Thymus (tissue), 11 donors: ENCODE results near the gene OR8B4. TPM values are rescaled to one million over a fixed set of nuclear protein-coding genes. Genes with fewer than 3 reads are reported as not detected.
"Not testable (repeated sequence)": the region's sequence is repeated elsewhere in the genome, so short reads cannot be mapped to it uniquely, and the experiment has no call there.

Experiments
- DNase-seq, 9 donors: peaks; one replicate each; pipeline ENCODE4 v3.0.0-alpha.2; 2013; ENCODE audit warnings: low spot score in 9 of 9, low read depth in 6 of 9, missing footprints in 1 of 9
- H3K27ac ChIP-seq, 2 donors: one replicate each; pipeline ENCODE4 v1.5.1; 2013; ENCODE audit warnings: control low read depth in 1 of 2, low read depth in 1 of 2, low read length in 1 of 2, mild to moderate bottlenecking in 1 of 2, moderate library complexity in 1 of 2
- H3K27me3 ChIP-seq, 2 donors: one replicate each; pipeline ENCODE4 v1.5.1; 2013; ENCODE audit warnings: low read length in 1 of 2; ENCODE audit not compliant: control insufficient read depth in 2 of 2, insufficient read depth in 1 of 2
- H3K36me3 ChIP-seq, 2 donors: one replicate each; pipeline ENCODE4 v1.5.1; 2013; ENCODE audit warnings: low read length in 1 of 2, mild to moderate bottlenecking in 1 of 2, moderate library complexity in 1 of 2; ENCODE audit not compliant: control insufficient read depth in 2 of 2, insufficient read depth in 2 of 2
- H3K4me1 ChIP-seq, 2 donors: one replicate each; pipeline ENCODE4 v1.5.1; 2013; ENCODE audit warnings: low read length in 2 of 2; ENCODE audit not compliant: control insufficient read depth in 2 of 2, insufficient read depth in 2 of 2
- H3K4me3 ChIP-seq, 2 donors: one replicate each; pipeline ENCODE4 v1.5.1; 2013; ENCODE audit warnings: low read length in 2 of 2, control low read depth in 1 of 2, mild to moderate bottlenecking in 1 of 2
- H3K9me3 ChIP-seq, 2 donors: one replicate each; pipeline ENCODE4 v1.5.1; 2013; ENCODE audit warnings: low read length in 1 of 2, mild to moderate bottlenecking in 1 of 2; ENCODE audit not compliant: control insufficient read depth in 2 of 2, insufficient read depth in 1 of 2
- WGBS: extraction: QIAGEN DNeasy Blood & Tissue Kit; methylation state at CpG from one replicate; pipeline ENCODE4 v1.1.7; 2013; 5-methylcytosine and 5-hydroxymethylcytosine counted together
- polyA plus RNA-seq: library from polyadenylated mRNA; stranded (reverse); fragments of 200-250 nt; gene quantifications from one replicate; pipeline ENCODE4 v1.2.3, GENCODE V29; 2013
- total RNA-seq: library from RNA; stranded (reverse); fragments of 120-200 nt; gene quantifications from one replicate; pipeline ENCODE4 v1.2.4, GENCODE V29; 2013
- donor health status: healthy.

The OR8B4 gene
- total and polyA plus RNA-seq, 2 donors: not detected

GRCh38 chr11:124394408-124394807, 30.3 kb downstream of the OR8B4 start:
- no peaks in the 10 kb centered on the region for H3K36me3 ChIP-seq
- H3K27ac ChIP-seq: no peak overlapping the region
- H3K27me3 ChIP-seq: no peaks in the 10 kb centered on the region
- 83% methylated on average over 3 of the region's 3 CpGs for WGBS
- DNase-seq: no peak
- H3K4me3 ChIP-seq: no peak overlapping the region
- H3K4me1 ChIP-seq: no peaks in the 10 kb centered on the region
- no peaks in the 10 kb centered on the region for H3K9me3 ChIP-seq

DNA sequence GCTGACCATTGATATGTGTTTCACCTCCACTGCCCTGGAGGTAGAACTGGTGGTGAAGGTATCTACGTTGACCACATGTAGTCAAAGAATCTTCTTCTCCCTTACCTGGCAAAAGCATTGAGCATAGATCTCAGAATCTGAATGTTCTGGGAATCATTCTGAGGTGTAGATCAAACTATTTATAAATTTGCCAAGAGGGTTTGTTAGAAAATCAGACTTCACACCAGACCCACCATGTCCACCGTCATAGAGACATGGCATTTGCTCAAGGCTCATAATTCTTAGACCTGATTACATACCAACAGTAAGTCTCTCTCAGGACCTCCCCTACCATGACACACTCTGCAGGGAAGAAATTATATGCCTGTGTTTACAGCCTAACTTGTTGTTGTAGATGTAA, 40.3 kb downstream of the OR8B4 start, which contains the start of gene OR8B2:
TSS of gene OR8B2 (minus strand) at position 101 of the 400 bp plus-strand sequence. CDS start 1,156 bp downstream, outside the sequence.
- no peak for DNase-seq
- no peaks in the 10 kb centered on the region for H3K9me3 ChIP-seq
- no peaks in the 10 kb centered on the region for H3K27me3 ChIP-seq
- H3K27ac ChIP-seq: no peak within 1 kb of the TSS
- 97% methylated on average over 2 of the region's 2 CpGs for WGBS
- H3K36me3 ChIP-seq: no peaks in the 10 kb centered on the region
- no peak within 1 kb of the TSS for H3K4me3 ChIP-seq
- no peaks in the 10 kb centered on the region for H3K4me1 ChIP-seq

DNA sequence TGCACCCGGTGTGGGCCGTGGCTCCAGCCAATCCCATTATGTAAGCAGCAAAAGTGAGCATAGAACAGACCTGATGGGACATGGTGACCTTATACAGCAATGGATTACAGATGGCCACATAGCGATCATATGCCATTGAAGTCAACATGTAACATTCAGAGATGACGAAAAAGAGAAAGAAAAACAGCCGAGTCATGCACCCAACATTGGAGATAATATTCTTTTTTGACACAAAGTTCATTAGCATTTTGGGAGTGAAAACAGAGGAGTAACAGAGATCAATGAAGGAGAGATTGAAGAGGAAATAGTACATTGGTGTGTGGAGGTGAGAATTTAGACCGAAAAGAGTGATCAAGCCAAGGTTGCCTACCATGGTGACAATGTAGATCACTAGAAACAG, 41.8 kb downstream of the OR8B4 start:
- 93% methylated on average over 4 of the region's 6 CpGs for WGBS
- H3K36me3 ChIP-seq, H3K9me3 ChIP-seq, H3K4me1 ChIP-seq, H3K27me3 ChIP-seq, H3K27ac ChIP-seq, H3K4me3 ChIP-seq, DNase-seq: not testable (repeated sequence)

- no peak overlapping the region for H3K4me3 ChIP-seq
- no peaks in the 10 kb centered on the region for H3K9me3 ChIP-seq
- H3K36me3 ChIP-seq: no peaks in the 10 kb centered on the region
- WGBS: 93% methylated on average over 2 of the region's 2 CpGs
- no peaks in the 10 kb centered on the region for H3K27me3 ChIP-seq
- H3K27ac ChIP-seq: no peak overlapping the region
- no peaks in the 10 kb centered on the region for H3K4me1 ChIP-seq
- no peak for DNase-seq
Measured at GRCh38 chr11:124380585-124380984, 44.1 kb downstream of the OR8B4 start.

DNA sequence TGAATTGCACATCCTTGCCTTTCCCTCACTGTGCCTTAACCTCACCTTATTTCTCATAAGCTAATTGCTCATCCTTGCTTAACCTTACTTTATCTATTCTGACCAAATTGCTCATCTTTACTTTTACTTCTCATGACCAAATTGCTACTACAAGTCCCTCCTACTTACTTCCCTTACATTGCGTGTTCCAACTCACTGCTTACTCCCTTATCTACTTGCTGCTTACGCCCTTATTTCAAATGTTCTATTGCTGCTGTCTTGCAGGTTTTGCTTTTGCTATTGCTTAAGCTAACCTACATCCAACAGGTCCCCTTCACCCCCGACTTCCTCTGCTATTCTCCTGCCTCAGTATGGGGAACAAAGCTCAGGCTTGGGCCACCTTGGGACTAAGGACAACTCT, 48.4 kb downstream of the OR8B4 start:
- Histone ChIP-seq H3K4me3 (no peak overlapping the region), H3K27me3 (peaks cover 0 to 2% of the 10 kb centered on the region in 2 donors), H3K9me3 (no peaks in the 10 kb centered on the region), H3K4me1 (no peaks in the 10 kb centered on the region), H3K27ac (no peak overlapping the region), H3K36me3 (no peaks in the 10 kb centered on the region)
- WGBS: 91% methylated on average over 3 of the region's 3 CpGs
- no peak for DNase-seq

Other genes with a start within 250 kb of the OR8B4 start
- gene OR10D3, start 241.5 kb downstream of the OR8B4 start, total RNA-seq: not detected
- gene OR10D3, start 241.5 kb downstream of the OR8B4 start, polyA plus RNA-seq: not detected
- not detected for gene OR8G1, start 183.8 kb downstream of the OR8B4 start, total RNA-seq
- not detected for gene OR8G1, start 183.8 kb downstream of the OR8B4 start, polyA plus RNA-seq
- 0.05 TPM for gene OR8G5, start 168.5 kb downstream of the OR8B4 start, total RNA-seq
- 0.14 TPM for gene OR8G5, start 168.5 kb downstream of the OR8B4 start, polyA plus RNA-seq
- gene OR8D1, start 110.9 kb downstream of the OR8B4 start, total RNA-seq: not detected
- not detected for gene OR8D1, start 110.9 kb downstream of the OR8B4 start, polyA plus RNA-seq
- not detected for gene OR8D2, start 104.7 kb downstream of the OR8B4 start, total RNA-seq
- not detected for gene OR8D2, start 104.7 kb downstream of the OR8B4 start, polyA plus RNA-seq
- gene OR8B2, start 40.4 kb downstream of the OR8B4 start, total RNA-seq: not detected
- 0.11 TPM for gene OR8B2, start 40.4 kb downstream of the OR8B4 start, polyA plus RNA-seq
- gene OR8B3, start 25.8 kb downstream of the OR8B4 start, total RNA-seq: not detected
- gene OR8B3, start 25.8 kb downstream of the OR8B4 start, polyA plus RNA-seq: not detected
- gene OR8B8, start 20.8 kb upstream of the OR8B4 start, total RNA-seq: not detected
- under 0.01 TPM for gene OR8B8, start 20.8 kb upstream of the OR8B4 start, polyA plus RNA-seq
- not detected for gene OR8B12, start 118.8 kb upstream of the OR8B4 start, total RNA-seq
- not detected for gene OR8B12, start 118.8 kb upstream of the OR8B4 start, polyA plus RNA-seq
- not detected for gene OR8A1, start 145.1 kb upstream of the OR8B4 start, total RNA-seq
- gene OR8A1, start 145.1 kb upstream of the OR8B4 start, polyA plus RNA-seq: under 0.01 TPM
- gene PANX3, start 186.6 kb upstream of the OR8B4 start, total RNA-seq: not detected
- 0.02 TPM for gene PANX3, start 186.6 kb upstream of the OR8B4 start, polyA plus RNA-seq
- 15.6 TPM for gene TBRG1, start 198.0 kb upstream of the OR8B4 start, total RNA-seq
- gene TBRG1, start 198.0 kb upstream of the OR8B4 start, polyA plus RNA-seq: 49.1 TPM
- 4.6 TPM for gene SIAE, start 248.9 kb upstream of the OR8B4 start, total RNA-seq
- 13.4 TPM for gene SIAE, start 248.9 kb upstream of the OR8B4 start, polyA plus RNA-seq
- 11.3 TPM for gene SPA17, start 249.0 kb upstream of the OR8B4 start, total RNA-seq
- 11.4 TPM for gene SPA17, start 249.0 kb upstream of the OR8B4 start, polyA plus RNA-seq